AG04449 (cell line): ENCODE measurements around the gene IZUMO3.

Source experiments
- CTCF ChIA-PET: fragments of 350-600 bp; formaldehyde crosslinking; extraction: SDS; loops from one replicate; lab custom pipeline; 2021; ENCODE audit warnings: antibody characterized with exemption; lab: Yijun Ruan, JAX
- POLR2A ChIA-PET: fragments of 400-600, 350-600 bp; formaldehyde crosslinking; extraction: SDS; loops from one replicate; lab custom pipeline; 2020; ENCODE audit warnings: antibody characterized with exemption, inconsistent platforms; lab: Yijun Ruan, JAX
- DNase-seq: peaks from one replicate; pipeline ENCODE4 v3.0.0-alpha.2; 2010; ENCODE audit warnings: low read depth, low spot score
- H3K4me3 ChIP-seq: 2 replicates; pipeline ENCODE4 v1.5.1; 2011; ENCODE audit warnings: low read depth, mild to moderate bottlenecking, control low read depth, low read length
- TF ChIP-seq, protein P1 (sequence below): IDR thresholded peaks from one replicate; pipeline ENCODE4 v1.5.1; 2011; ENCODE audit warnings: mild to moderate bottlenecking, moderate library complexity, low read length, control low read depth, inconsistent platforms; ENCODE audit not compliant: insufficient read depth; ENCODE audit errors: missing control alignments

The IZUMO3 gene

DNA sequence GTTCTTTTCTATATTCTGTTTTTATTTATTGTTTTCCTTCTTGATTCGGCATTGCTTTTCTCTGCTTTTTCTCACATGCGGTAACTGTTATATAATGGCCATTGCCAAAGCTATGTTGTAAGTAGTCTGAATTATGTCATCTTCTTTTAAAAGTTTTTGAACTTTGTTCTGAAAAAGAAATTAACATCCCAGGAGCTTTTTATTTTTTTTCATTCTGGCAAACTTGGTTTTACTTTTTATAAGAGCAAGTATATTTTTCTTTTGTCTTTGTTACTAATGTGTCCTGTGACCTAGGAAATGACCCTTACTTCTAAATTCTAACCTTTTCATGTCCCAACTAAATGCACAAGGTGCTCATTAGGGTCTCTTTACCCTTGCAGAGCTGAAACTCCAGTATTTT lies 26.7 kb upstream of the IZUMO3 start:
- DNase-seq: no peak
- POLR2A ChIA-PET: no interaction called here
- H3K4me3 ChIP-seq: no peak overlapping the region
- CTCF ChIA-PET: no interaction called here
- TF ChIP-seq, protein P1, sequence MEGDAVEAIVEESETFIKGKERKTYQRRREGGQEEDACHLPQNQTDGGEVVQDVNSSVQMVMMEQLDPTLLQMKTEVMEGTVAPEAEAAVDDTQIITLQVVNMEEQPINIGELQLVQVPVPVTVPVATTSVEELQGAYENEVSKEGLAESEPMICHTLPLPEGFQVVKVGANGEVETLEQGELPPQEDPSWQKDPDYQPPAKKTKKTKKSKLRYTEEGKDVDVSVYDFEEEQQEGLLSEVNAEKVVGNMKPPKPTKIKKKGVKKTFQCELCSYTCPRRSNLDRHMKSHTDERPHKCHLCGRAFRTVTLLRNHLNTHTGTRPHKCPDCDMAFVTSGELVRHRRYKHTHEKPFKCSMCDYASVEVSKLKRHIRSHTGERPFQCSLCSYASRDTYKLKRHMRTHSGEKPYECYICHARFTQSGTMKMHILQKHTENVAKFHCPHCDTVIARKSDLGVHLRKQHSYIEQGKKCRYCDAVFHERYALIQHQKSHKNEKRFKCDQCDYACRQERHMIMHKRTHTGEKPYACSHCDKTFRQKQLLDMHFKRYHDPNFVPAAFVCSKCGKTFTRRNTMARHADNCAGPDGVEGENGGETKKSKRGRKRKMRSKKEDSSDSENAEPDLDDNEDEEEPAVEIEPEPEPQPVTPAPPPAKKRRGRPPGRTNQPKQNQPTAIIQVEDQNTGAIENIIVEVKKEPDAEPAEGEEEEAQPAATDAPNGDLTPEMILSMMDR: no peak

DNA sequence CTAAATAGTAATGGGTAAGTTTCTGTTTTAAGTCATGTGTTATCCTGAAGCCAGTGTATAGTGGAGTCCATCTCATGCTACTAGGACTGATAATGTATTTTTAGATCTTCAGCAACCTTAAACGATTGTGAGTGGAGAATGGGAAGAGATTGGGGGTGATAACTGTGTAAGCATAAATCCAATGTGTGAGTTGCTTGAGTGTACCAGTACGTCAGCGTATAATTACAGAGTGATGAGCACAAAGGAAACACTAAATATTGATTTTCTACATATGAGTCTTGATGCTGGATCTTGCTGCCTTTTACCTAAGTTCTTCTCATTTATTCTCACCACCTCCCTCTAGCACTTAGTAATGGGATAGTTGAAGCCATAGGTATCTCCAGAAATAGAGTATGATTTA lies 16.3 kb upstream of the IZUMO3 start:
- POLR2A ChIA-PET: no interaction called here
- CTCF ChIA-PET: no interaction called here
- DNase-seq: no peak
- H3K4me3 ChIP-seq: no peak overlapping the region
- TF ChIP-seq, protein P1: no peak

DNA sequence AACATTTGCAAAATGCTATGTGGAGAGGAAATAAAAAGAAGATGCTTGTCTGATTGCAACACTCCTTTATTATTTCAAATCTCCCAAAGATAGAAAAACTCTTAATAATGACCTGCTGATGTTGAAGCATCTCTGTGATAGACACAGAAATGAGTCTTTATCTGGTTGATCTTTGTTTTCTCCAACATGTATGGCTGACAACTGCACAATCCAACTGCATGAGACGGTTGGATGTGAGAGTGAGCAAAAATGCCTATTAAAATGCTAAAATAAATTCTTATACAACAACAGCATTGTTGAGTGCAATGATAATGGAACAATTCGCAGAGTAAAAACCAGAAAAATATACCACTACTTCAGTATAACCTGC lies 7.5 kb upstream of the IZUMO3 start:
- ChIA-PET CTCF (no interaction called here), POLR2A (no interaction called here)
- no peak overlapping the region for H3K4me3 ChIP-seq

DNA sequence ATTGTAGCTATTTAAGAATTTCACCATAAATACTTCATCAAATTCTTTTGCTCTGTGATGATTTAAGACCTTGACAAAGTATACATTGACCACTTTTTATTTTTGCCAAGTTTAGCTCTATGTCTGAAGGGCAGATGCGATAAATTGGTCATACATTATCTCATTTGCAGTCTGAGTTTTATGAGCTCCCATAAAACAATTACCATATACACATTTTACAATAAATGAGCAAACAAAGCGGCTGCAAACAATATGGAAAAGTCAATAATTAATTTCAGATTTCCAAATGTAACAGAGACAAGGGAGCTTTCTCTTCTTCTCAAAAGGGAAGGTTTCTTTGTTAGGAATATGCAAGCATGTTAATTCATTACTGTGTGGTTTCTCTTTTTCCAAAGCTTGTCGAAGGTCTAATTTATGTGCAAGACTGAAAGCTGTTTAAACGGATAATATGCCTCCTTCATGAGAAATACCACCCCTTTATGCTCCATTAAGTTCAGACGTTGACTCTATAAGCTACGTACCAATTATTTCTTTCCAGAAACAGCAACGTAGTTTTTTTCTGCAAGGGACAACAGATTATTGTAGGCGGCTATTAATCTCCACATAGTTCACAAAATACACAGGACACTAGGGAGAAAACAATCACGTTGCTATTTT lies 7.0 kb upstream of the IZUMO3 start:
- H3K4me3 ChIP-seq: no peak overlapping the region
- DNase-seq: no peak
- ChIA-PET CTCF (no interaction called here), POLR2A (no interaction called here)
- TF ChIP-seq, protein P1: no peak

More for the DNA sequence above, 7.5 kb upstream of the IZUMO3 start:
- TF ChIP-seq, protein P1: no peak
- no peak for DNase-seq

DNA sequence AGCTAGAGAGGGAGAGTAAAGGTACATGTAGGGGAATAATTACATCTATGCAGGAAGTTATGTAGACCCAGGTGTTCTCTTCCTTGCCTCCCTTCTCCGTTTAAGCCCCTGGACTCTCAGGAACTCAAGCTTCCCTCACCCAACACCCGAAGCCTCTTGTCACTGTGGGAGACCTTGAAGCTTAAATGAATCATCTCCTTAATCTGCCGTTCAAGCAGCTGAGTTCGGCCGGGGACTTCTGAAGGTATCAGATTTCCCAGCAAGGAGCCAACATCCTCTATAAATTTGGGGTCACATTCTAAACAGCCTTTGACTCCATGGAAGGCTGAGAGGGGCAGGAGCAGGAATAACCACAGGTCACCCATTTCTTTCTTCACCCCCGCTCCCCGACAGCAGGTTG lies 412 bp downstream of the IZUMO3 start:
- no peak overlapping the region for H3K4me3 ChIP-seq
- CTCF ChIA-PET: no interaction called here
- POLR2A ChIA-PET: no interaction called here
- DNase-seq: no peak
- TF ChIP-seq, protein P1: no peak

DNA sequence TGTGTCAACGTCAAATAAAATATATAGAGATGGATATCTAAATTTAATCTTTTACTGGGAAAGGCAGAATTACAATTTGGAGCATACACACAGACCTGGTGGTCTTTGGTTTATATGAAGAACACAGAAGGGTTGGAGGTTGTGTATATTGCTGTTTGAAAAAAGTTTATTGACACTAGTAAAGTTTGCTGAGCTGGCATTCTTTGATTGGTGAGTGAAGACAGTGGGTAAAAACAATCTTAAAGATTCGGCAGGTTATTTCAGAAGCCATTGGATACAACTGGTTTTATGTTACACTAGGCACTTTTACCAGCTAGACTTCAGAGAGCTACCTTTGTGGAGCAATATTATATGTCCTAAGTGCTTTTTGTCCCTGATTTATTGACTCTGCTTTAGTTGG lies 27.2 kb downstream of the IZUMO3 start:
- TF ChIP-seq, protein P1: no peak
- CTCF ChIA-PET: no interaction called here
- no peak for DNase-seq
- POLR2A ChIA-PET: no interaction called here
- H3K4me3 ChIP-seq: no peak overlapping the region
